ENCODE data around the gene TDRD9. TPM values are rescaled to one million over a fixed set of nuclear protein-coding genes. Genes with fewer than 3 reads are reported as not detected.

TDRD9 gene
- total RNA-seq, 4 donors from 2014 or later: 2.0 to 3.2 (median 2.6) TPM

GRCh38 chr14:103927566-103927965, 690 bp upstream of the TDRD9 start:
- Histone ChIP-seq H3K27ac (replicated peaks in 1 of 4) (no peak overlapping the region), H3K27me3 (peaks cover 0 to 36% (median 0%) of the 10 kb centered on the region in 4 donors), H3K4me3 (no peak overlapping the region), H3K9me3 (no peaks in the 10 kb centered on the region), H3K4me1 (peaks cover 0 to 4% (median 0%) of the 10 kb centered on the region in 4 donors), H3K36me3 (no peaks in the 10 kb centered on the region)
- 89% methylated on average over 13 of the region's 18 CpGs for WGBS
- TF ChIP-seq POLR2A (IDR thresholded peaks at IDR 0.05; ENCODE audit: low read depth) (no peak), EP300 (IDR thresholded peaks at IDR 0.05) (no peak), CTCF (IDR thresholded peaks at IDR 0.05) (no peak), POLR2AphosphoS5 (IDR thresholded peaks at IDR 0.05) (no peak)
- intact Hi-C loops (cut with DNase I): no loop called here
- DNase-seq (ENCODE audit: extremely low spot score): no peak

GRCh38 chr14:103930051-103930604, 1.9 kb downstream of the TDRD9 start:
- Histone ChIP-seq H3K4me3 (no peak overlapping the region), H3K27ac (replicated peaks in 1 of 4) (no peak overlapping the region), H3K36me3 (no peaks in the 10 kb centered on the region), H3K4me1 (peaks cover 0 to 4% (median 0%) of the 10 kb centered on the region in 4 donors), H3K27me3 (peaks cover 0 to 21% (median 0%) of the 10 kb centered on the region in 4 donors), H3K9me3 (no peaks in the 10 kb centered on the region)
- no peak for DNase-seq (ENCODE audit: extremely low spot score)
- TF ChIP-seq POLR2AphosphoS5 (IDR thresholded peaks at IDR 0.05) (no peak), CTCF (IDR thresholded peaks at IDR 0.05) (no peak), EP300 (IDR thresholded peaks at IDR 0.05) (no peak), POLR2A (IDR thresholded peaks at IDR 0.05; ENCODE audit: low read depth) (no peak)
- 67% methylated on average over 14 of the region's 14 CpGs for WGBS
- intact Hi-C loops (cut with DNase I): no loop called here

- 72% methylated on average over 3 of the region's 3 CpGs for WGBS
- Histone ChIP-seq H3K36me3 (no peaks in the 10 kb centered on the region), H3K4me3 (no peak overlapping the region), H3K27ac (replicated peaks in 1 of 4) (no peak overlapping the region), H3K4me1 (peaks cover 0 to 4% (median 0%) of the 10 kb centered on the region in 4 donors), H3K9me3 (no peaks in the 10 kb centered on the region), H3K27me3 (peaks cover 0 to 21% (median 0%) of the 10 kb centered on the region in 4 donors)
- intact Hi-C loops (cut with DNase I): no loop called here
- no peak for TF ChIP-seq CTCF (IDR thresholded peaks at IDR 0.05)
- TF ChIP-seq EP300 (IDR thresholded peaks at IDR 0.05): no peak
- no peak for TF ChIP-seq POLR2A (IDR thresholded peaks at IDR 0.05; ENCODE audit: low read depth)
- TF ChIP-seq POLR2AphosphoS5 (IDR thresholded peaks at IDR 0.05): no peak
- no peak for DNase-seq (ENCODE audit: extremely low spot score)
Measured at GRCh38 chr14:103931422-103931821, 3.2 kb downstream of the TDRD9 start.

GRCh38 chr14:103932791-103933490, 4.7 kb downstream of the TDRD9 start:
- TF ChIP-seq POLR2A (IDR thresholded peaks at IDR 0.05; ENCODE audit: low read depth) (no peak), EP300 (IDR thresholded peaks at IDR 0.05) (no peak), POLR2AphosphoS5 (IDR thresholded peaks at IDR 0.05) (no peak), CTCF (IDR thresholded peaks at IDR 0.05) (no peak)
- WGBS: 70% methylated on average over 11 of the region's 11 CpGs
- intact Hi-C loops (cut with DNase I): no loop called here

More at GRCh38 chr14:103932791-103933490, 4.7 kb downstream of the TDRD9 start:
- no peak for DNase-seq (ENCODE audit: extremely low spot score)
- no peaks in the 10 kb centered on the region for H3K9me3 ChIP-seq
- H3K36me3 ChIP-seq: no peaks in the 10 kb centered on the region
- H3K27me3 ChIP-seq: peaks cover 0 to 12% (median 0%) of the 10 kb centered on the region in 4 donors
- peaks cover 0 to 4% (median 0%) of the 10 kb centered on the region in 4 donors for H3K4me1 ChIP-seq
- no peak overlapping the region for H3K4me3 ChIP-seq
- no peak overlapping the region for H3K27ac ChIP-seq (replicated peaks in 1 of 4)

All from esophagus muscularis mucosa (tissue), 4 donors.